Keratinocyte (primary cell): ENCODE data around the gene PRKCA. TPM values are rescaled to one million over a fixed set of nuclear protein-coding genes. Genes with fewer than 3 reads are reported as not detected.

Experiments used
- DNase-seq: peaks from one replicate; pipeline ENCODE4 v3.0.0-alpha.2; 2011; ENCODE audit warnings: low read depth, missing footprints, low spot score
- FAIRE-seq: peaks from 2 replicates; lab custom pipeline; 2011; peaks lifted over from hg19 to GRCh38; lab: Jason Lieb, UNC
- H2AFZ ChIP-seq: 2 replicates; pipeline ENCODE4 v1.6.0; 2012; ENCODE audit warnings: low read length, control low read depth, inconsistent platforms; ENCODE audit not compliant: control insufficient read depth
- H3K27ac ChIP-seq: 2 replicates; pipeline ENCODE4 v1.5.1; 2011; ENCODE audit warnings: low read length; ENCODE audit not compliant: control insufficient read depth, insufficient read depth
- H3K27me3 ChIP-seq: 3 replicates; pipeline ENCODE4 v1.6.0; 2011; ENCODE audit warnings: low read length; ENCODE audit not compliant: control insufficient read depth, insufficient read depth; ENCODE audit errors: extremely low read depth
- H3K36me3 ChIP-seq, 2 experiments: 2 replicates in 1 of 2; 3 replicates in 1 of 2; pipeline ENCODE4 v1.5.1; 2011; ENCODE audit warnings: low read length in 2 of 2, mild to moderate bottlenecking in 1 of 2; ENCODE audit not compliant: control insufficient read depth in 2 of 2, insufficient read depth in 2 of 2; ENCODE audit errors: extremely low read depth in 1 of 2
- H3K4me1 ChIP-seq: 3 replicates; pipeline ENCODE4 v1.5.1; 2011; ENCODE audit warnings: low read length; ENCODE audit not compliant: control insufficient read depth, insufficient read depth; ENCODE audit errors: extremely low read depth
- H3K4me2 ChIP-seq: 3 replicates; pipeline ENCODE4 v1.6.0; 2011; ENCODE audit warnings: low read depth, low read length; ENCODE audit not compliant: control insufficient read depth, insufficient read depth; ENCODE audit errors: extremely low read depth
- H3K4me3 ChIP-seq, 3 experiments: fragments of 200-600 bp in 1 of 3; sonication (generic) in 1 of 3; 2 replicates in 2 of 3; 3 replicates in 1 of 3; pipeline ENCODE4 v1.5.1; 2011 to 2016; ENCODE audit warnings: low read length in 3 of 3, mild to moderate bottlenecking in 3 of 3, control low read depth in 2 of 3, inconsistent platforms in 1 of 3, low read depth in 1 of 3, mixed read lengths in 1 of 3, mixed run types in 1 of 3, moderate library complexity in 1 of 3; ENCODE audit not compliant: control insufficient read depth in 2 of 3, insufficient read depth in 2 of 3; ENCODE audit errors: extremely low read depth in 1 of 3
- H3K79me2 ChIP-seq: 2 replicates; pipeline ENCODE4 v1.6.0; 2012; ENCODE audit warnings: low read length; ENCODE audit not compliant: control insufficient read depth, insufficient read depth
- H3K9ac ChIP-seq: 3 replicates; pipeline ENCODE4 v1.6.0; 2011; ENCODE audit warnings: low read length; ENCODE audit not compliant: control insufficient read depth, insufficient read depth; ENCODE audit errors: extremely low read depth
- H3K9me1 ChIP-seq: 3 replicates; pipeline ENCODE4 v1.6.0; 2011; ENCODE audit warnings: low read length; ENCODE audit not compliant: control insufficient read depth, insufficient read depth; ENCODE audit errors: extremely low read depth
- H3K9me3 ChIP-seq: 2 replicates; pipeline ENCODE4 v1.5.1; 2012; ENCODE audit warnings: low read depth, low read length; ENCODE audit not compliant: control insufficient read depth
- H4K20me1 ChIP-seq: 3 replicates; pipeline ENCODE4 v1.6.0; 2011; ENCODE audit warnings: low read length; ENCODE audit not compliant: control insufficient read depth, insufficient read depth; ENCODE audit errors: extremely low read depth
- EZH2 ChIP-seq: IDR thresholded peaks from one replicate; pipeline ENCODE4 v1.6.1; 2012; ENCODE audit warnings: inconsistent platforms, mild to moderate bottlenecking, low read length, moderate library complexity
- dilution Hi-C: fragments of 300-500 bp; cut with MboI; formaldehyde crosslinking; loops from one replicate; pipeline ENCODE4 v1.7.0; 2020; ENCODE audit warnings: low sequenced_read_pairs; ENCODE audit not compliant: extremely low pct_ligation_motif_present
- polyA plus RNA-seq, 5 experiments: library from polyadenylated mRNA; depleted of rRNA in 3 of 5; stranded (reverse) in 3 of 5; stranded (forward) in 1 of 5; unstranded in 1 of 5; fragments of >200 nt; gene quantifications; 1 replicate in 1 of 5; 2 replicates in 3 of 5; 3 replicates in 1 of 5; pipeline versions ENCODE4 v1.2.1 to v1.2.3, GENCODE V29; 2011 to 2012; ENCODE audit warnings: missing spikeins in 2 of 5, low read depth in 1 of 5, low replicate concordance in 1 of 5
- TF ChIP-seq, protein P1 (sequence below), 3 experiments: IDR thresholded peaks in 1 of 3; conservative IDR thresholded peaks in 1 of 3; optimal IDR thresholded peaks in 1 of 3; 2 replicates in 2 of 3; 3 replicates in 1 of 3; pipeline versions ENCODE3 to v1.5.1; 2011; ENCODE audit warnings: low read length in 3 of 3, mild to moderate bottlenecking in 3 of 3, moderate library complexity in 2 of 3, control low read depth in 1 of 3, inconsistent platforms in 1 of 3; ENCODE audit not compliant: insufficient read depth in 2 of 3; ENCODE audit errors: extremely low read depth in 1 of 3

The PRKCA gene
- polyA plus RNA-seq, 1 donor (not counting 4 experiments of a cell fraction or from before 2014, with no cell fraction given) = 3.6 TPM

DNA sequence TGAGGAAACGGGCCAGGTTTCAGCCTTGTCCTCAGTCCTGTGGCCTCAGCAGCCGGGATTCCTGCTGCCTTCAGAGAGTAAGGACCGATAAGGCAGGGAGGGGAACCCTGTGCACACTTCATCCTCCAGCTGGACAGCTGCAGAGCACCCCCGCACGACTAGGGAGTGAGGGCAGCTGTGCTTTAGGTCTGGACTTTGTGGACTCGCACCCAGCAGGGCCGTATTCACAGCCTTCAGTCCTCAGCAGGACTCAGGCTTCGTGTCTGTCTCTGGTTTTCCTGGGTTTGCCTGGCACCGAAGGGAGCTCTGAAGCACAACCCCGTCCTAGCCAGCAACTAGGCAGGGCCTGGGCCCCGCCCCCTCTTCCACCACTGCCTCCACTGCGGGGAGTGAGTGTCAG lies 486.7 kb downstream of the PRKCA start:
- no peaks in the 10 kb centered on the region for H3K79me2 ChIP-seq
- TF ChIP-seq, protein P1, sequence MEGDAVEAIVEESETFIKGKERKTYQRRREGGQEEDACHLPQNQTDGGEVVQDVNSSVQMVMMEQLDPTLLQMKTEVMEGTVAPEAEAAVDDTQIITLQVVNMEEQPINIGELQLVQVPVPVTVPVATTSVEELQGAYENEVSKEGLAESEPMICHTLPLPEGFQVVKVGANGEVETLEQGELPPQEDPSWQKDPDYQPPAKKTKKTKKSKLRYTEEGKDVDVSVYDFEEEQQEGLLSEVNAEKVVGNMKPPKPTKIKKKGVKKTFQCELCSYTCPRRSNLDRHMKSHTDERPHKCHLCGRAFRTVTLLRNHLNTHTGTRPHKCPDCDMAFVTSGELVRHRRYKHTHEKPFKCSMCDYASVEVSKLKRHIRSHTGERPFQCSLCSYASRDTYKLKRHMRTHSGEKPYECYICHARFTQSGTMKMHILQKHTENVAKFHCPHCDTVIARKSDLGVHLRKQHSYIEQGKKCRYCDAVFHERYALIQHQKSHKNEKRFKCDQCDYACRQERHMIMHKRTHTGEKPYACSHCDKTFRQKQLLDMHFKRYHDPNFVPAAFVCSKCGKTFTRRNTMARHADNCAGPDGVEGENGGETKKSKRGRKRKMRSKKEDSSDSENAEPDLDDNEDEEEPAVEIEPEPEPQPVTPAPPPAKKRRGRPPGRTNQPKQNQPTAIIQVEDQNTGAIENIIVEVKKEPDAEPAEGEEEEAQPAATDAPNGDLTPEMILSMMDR (optimal IDR thresholded peaks at IDR 0.05 in 1 of 3, IDR thresholded peaks at IDR 0.05 in 1 of 3, conservative IDR thresholded peaks at IDR 0.05 in 1 of 3; ENCODE audit: extremely low read depth in 1 of 3, insufficient read depth in 2 of 3, low read length in 3 of 3) = no peak
- H3K9me1 ChIP-seq = no peaks in the 10 kb centered on the region
- no peak overlapping the region for H3K27ac ChIP-seq
- H3K9ac ChIP-seq = no peak overlapping the region
- H3K36me3 ChIP-seq = no peaks in the 10 kb centered on the region
- H3K9me3 ChIP-seq = no peaks in the 10 kb centered on the region
- no peak overlapping the region for H3K4me2 ChIP-seq
- dilution Hi-C loops = no loop called here
- H3K4me3 ChIP-seq = no peak overlapping the region
- no peak for FAIRE-seq
- no peaks in the 10 kb centered on the region for H3K27me3 ChIP-seq
- no peaks in the 10 kb centered on the region for H4K20me1 ChIP-seq
- H3K4me1 ChIP-seq = no peaks in the 10 kb centered on the region
- no peak overlapping the region for H2AFZ ChIP-seq
- no peak for DNase-seq

GRCh38 chr17:66789961-66790437 lies 487.6 kb downstream of the PRKCA start:
- Histone ChIP-seq H2AFZ (no peak overlapping the region), H3K9me1 (no peaks in the 10 kb centered on the region), H3K4me1 (no peaks in the 10 kb centered on the region), H4K20me1 (no peaks in the 10 kb centered on the region), H3K36me3 (no peaks in the 10 kb centered on the region), H3K9me3 (no peaks in the 10 kb centered on the region), H3K4me3 (no peak overlapping the region), H3K4me2 (no peak overlapping the region), H3K9ac (no peak overlapping the region), H3K27ac (no peak overlapping the region), H3K79me2 (no peaks in the 10 kb centered on the region), H3K27me3 (no peaks in the 10 kb centered on the region)
- FAIRE-seq (no peak), DNase-seq (no peak)
- dilution Hi-C loops = no loop called here
- TF ChIP-seq, protein P1 (optimal IDR thresholded peaks at IDR 0.05 in 1 of 3, IDR thresholded peaks at IDR 0.05 in 1 of 3, conservative IDR thresholded peaks at IDR 0.05 in 1 of 3; ENCODE audit: extremely low read depth in 1 of 3, insufficient read depth in 2 of 3, low read length in 3 of 3) = no peak
- no peak for TF ChIP-seq EZH2
